HL-60 (cell line): Measurements from ENCODE around the gene KRTAP10-9.

Experiments used
- DNase-seq, 2 experiments: peaks; one replicate each; pipeline ENCODE4 v3.0.0-alpha.2; 2010 to 2020; ENCODE audit warnings: low read depth in 1 of 2, low spot score in 1 of 2
- H3K27ac ChIP-seq: fragments of 250-450 bp; sonication (Bioruptor Pico); replicated peaks from 2 replicates; pipeline ENCODE4 v1.5.1; 2020; ENCODE audit warnings: mild to moderate bottlenecking, moderate library complexity
- H3K27me3 ChIP-seq: fragments of 250-450 bp; sonication (Bioruptor Pico); 2 replicates; pipeline ENCODE4 v1.5.1; 2021; ENCODE audit warnings: mild to moderate bottlenecking, moderate library complexity; ENCODE audit not compliant: insufficient read depth, poor library complexity, severe bottlenecking
- H3K4me3 ChIP-seq: replicated peaks from 2 replicates; pipeline ENCODE4 v1.5.1; 2011; ENCODE audit warnings: mild to moderate bottlenecking, control low read depth, low read length; ENCODE audit not compliant: insufficient read depth
- GABPA ChIP-seq: IDR thresholded peaks from 2 replicates; pipeline ENCODE4 v1.6.1; 2012; ENCODE audit warnings: low read depth
- POLR2AphosphoS5 ChIP-seq: IDR thresholded peaks from 2 replicates; pipeline ENCODE4 v1.6.1; 2012; ENCODE audit warnings: low read depth
- SPI1 ChIP-seq: IDR thresholded peaks from 2 replicates; pipeline ENCODE4 v1.6.1; 2012; ENCODE audit warnings: low read depth, mild to moderate bottlenecking, borderline replicate concordance
- TF ChIP-seq, protein P1 (sequence below): IDR thresholded peaks from 2 replicates; pipeline ENCODE4 v1.6.1; 2012; ENCODE audit warnings: low read depth; ENCODE audit not compliant: insufficient replicate concordance
- TF ChIP-seq, protein P2 (sequence below): IDR thresholded peaks from one replicate; pipeline ENCODE4 v1.5.1; 2011; ENCODE audit warnings: low read length, control low read depth, inconsistent platforms; ENCODE audit not compliant: insufficient read depth

KRTAP10-9 gene

DNA sequence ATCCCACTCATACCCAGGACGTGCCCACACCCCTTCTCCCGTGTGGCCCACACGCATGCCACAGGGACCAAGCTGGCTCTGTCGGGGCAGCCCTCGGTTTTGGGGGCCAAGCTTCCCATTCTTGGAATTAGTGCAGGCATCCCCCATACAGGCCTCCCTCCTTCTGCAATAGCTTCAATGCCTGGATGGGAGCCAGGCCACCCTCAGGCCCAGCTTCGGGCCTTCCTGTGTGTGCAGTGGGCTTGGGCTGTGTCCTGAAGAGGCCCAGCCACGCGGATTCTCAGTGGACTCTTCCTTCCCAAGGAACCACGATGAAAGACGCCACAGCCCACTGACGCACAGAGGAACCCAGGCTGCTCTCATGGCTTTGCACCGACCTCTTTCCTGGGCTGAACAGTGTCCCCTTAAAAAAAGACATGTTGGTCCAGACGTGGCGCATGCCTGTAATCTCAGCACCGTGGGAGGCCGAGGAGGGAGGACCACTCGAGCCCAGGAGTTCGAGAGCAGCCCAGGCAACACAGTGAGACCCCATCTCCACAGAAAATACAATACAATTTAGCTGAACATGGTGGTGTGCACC, 22.7 kb downstream of the KRTAP10-9 start:
- TF ChIP-seq POLR2AphosphoS5 (no peak), SPI1 (no peak), GABPA (no peak)
- TF ChIP-seq, protein P1, sequence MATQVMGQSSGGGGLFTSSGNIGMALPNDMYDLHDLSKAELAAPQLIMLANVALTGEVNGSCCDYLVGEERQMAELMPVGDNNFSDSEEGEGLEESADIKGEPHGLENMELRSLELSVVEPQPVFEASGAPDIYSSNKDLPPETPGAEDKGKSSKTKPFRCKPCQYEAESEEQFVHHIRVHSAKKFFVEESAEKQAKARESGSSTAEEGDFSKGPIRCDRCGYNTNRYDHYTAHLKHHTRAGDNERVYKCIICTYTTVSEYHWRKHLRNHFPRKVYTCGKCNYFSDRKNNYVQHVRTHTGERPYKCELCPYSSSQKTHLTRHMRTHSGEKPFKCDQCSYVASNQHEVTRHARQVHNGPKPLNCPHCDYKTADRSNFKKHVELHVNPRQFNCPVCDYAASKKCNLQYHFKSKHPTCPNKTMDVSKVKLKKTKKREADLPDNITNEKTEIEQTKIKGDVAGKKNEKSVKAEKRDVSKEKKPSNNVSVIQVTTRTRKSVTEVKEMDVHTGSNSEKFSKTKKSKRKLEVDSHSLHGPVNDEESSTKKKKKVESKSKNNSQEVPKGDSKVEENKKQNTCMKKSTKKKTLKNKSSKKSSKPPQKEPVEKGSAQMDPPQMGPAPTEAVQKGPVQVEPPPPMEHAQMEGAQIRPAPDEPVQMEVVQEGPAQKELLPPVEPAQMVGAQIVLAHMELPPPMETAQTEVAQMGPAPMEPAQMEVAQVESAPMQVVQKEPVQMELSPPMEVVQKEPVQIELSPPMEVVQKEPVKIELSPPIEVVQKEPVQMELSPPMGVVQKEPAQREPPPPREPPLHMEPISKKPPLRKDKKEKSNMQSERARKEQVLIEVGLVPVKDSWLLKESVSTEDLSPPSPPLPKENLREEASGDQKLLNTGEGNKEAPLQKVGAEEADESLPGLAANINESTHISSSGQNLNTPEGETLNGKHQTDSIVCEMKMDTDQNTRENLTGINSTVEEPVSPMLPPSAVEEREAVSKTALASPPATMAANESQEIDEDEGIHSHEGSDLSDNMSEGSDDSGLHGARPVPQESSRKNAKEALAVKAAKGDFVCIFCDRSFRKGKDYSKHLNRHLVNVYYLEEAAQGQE = no peak
- TF ChIP-seq, protein P2, sequence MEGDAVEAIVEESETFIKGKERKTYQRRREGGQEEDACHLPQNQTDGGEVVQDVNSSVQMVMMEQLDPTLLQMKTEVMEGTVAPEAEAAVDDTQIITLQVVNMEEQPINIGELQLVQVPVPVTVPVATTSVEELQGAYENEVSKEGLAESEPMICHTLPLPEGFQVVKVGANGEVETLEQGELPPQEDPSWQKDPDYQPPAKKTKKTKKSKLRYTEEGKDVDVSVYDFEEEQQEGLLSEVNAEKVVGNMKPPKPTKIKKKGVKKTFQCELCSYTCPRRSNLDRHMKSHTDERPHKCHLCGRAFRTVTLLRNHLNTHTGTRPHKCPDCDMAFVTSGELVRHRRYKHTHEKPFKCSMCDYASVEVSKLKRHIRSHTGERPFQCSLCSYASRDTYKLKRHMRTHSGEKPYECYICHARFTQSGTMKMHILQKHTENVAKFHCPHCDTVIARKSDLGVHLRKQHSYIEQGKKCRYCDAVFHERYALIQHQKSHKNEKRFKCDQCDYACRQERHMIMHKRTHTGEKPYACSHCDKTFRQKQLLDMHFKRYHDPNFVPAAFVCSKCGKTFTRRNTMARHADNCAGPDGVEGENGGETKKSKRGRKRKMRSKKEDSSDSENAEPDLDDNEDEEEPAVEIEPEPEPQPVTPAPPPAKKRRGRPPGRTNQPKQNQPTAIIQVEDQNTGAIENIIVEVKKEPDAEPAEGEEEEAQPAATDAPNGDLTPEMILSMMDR = no peak

DNA sequence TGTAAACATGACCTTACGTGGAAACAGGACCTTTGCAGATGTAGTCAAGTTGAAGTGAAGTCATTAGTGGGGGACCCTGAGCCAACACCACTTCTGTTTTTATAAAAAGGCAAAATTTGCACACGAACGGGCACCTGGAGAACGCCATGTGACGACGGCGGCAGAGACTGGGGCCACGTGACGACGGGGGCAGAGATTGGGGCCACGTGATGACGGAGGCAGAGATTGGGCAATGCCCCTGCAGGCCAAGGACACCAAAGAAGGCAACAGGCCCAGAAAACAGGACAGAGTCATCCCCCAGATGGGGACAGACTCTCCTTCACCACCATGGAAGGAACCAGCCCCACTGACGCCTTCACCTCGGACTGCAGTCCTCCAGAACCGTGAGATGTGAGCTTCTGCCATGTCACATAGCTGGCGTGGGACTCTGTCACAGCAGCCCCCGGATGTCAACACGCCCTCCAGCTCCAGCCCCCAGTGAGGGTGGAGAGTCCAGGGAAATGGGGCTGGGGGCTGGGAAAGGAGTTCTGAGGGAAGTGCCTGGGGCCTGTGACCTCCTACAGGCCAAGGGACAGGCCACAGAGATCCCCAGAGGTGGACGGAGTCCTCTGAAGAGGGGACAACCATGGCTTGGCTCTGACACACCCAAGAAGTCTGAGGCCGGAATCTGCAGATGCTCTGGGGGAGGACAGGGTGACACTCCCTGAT, 23.5 kb downstream of the KRTAP10-9 start:
- Histone ChIP-seq H3K27me3 (no peaks in the 10 kb centered on the region), H3K4me3 (no peak overlapping the region)
- TF ChIP-seq GABPA (no peak), POLR2AphosphoS5 (no peak), SPI1 (no peak)
- TF ChIP-seq, protein P1 = no peak
- TF ChIP-seq, protein P2 = no peak

More for the DNA sequence above, 22.7 kb downstream of the KRTAP10-9 start:
- DNase-seq = no peak
- Histone ChIP-seq H3K27ac (no peak overlapping the region), H3K27me3 (no peaks in the 10 kb centered on the region), H3K4me3 (no peak overlapping the region)

DNA sequence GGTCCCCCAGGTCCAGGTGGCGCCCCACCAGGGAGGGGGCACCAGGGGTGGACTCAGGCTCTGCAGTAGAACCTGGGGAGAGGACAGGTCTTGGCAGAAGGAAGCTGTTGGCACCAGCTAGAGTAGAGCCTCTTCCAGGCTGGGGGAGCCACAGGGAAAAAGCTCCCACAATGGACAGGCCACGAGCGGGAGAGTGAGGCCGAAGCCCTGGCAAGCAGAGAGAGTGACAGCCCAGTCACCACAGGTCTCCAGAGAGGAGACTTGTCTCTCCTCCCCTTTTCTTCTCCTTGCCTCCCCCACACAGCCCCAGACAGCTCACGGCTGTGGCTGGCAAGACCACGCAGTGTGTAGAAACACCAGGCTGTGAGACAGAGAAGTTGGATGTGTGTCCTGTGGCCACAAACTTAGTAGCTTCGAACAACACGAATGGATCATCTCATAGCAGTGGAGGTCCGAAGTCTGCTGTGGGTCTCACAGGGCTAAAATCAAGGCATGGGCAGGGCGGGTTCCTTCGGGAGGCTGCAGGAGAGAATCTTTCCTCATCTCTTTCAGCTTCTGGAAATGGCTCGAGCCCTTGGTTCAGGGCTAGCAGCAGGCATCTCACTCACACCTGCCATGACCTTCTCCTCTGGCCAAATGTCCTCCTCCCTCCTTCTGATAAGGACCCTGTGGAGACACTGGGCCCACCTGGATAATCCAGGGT, 24.2 kb downstream of the KRTAP10-9 start:
- H3K27ac ChIP-seq = no peak overlapping the region
- no peaks in the 10 kb centered on the region for H3K27me3 ChIP-seq
- TF ChIP-seq SPI1 = no peak
- H3K4me3 ChIP-seq = no peak overlapping the region
- no peak for DNase-seq

More for the DNA sequence above, 23.5 kb downstream of the KRTAP10-9 start:
- H3K27ac ChIP-seq = no peak overlapping the region
- DNase-seq = no peak

DNA sequence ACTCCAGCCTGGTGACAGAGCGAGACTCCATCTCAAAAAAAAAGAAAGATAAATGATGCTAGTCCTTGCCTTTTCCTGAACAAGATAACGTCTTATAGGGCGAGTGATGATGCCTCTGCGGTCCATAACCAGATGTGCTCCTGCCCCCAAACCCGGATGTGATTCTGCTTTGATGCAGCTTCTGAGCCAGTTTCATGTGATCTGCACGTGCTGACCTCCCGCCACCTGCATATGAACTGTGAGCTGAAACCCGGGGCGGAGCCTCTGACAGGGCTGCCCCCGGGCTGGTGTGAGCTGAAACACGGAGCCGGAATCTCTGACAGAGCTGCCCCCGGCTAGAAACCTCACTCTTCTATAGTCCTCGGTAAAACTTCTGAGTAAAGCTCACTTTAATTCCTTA, 26.2 kb downstream of the KRTAP10-9 start:
- TF ChIP-seq POLR2AphosphoS5 (no peak), GABPA (no peak), SPI1 (no peak)
- TF ChIP-seq, protein P2 = no peak
- TF ChIP-seq, protein P1 = no peak
- DNase-seq = no peak
- Histone ChIP-seq H3K27ac (no peak overlapping the region), H3K27me3 (no peaks in the 10 kb centered on the region), H3K4me3 (no peak overlapping the region)
